Kidney (tissue), 14 donors: ENCODE measurements around the gene CYTH1. TPM values are rescaled to one million over a fixed set of nuclear protein-coding genes. Genes with fewer than 3 reads are reported as not detected.

Experiments
- DNase-seq, 5 donors: peaks; one replicate each; pipeline ENCODE4 v3.0.0-alpha.2; 2013 to 2020
- FAIRE-seq: peaks from 2 replicates; lab custom pipeline; 2012; peaks lifted over from hg19 to GRCh38; lab: Jason Lieb, UNC
- H3K27ac ChIP-seq, 2 donors: one replicate each; pipeline ENCODE4 v1.7.0; 2013; ENCODE audit warnings: low read depth in 2 of 2, low read length in 2 of 2, inconsistent platforms in 1 of 2
- H3K27me3 ChIP-seq: one replicate; pipeline ENCODE4 v1.7.1; 2013; ENCODE audit warnings: low read length, inconsistent platforms; ENCODE audit not compliant: control insufficient read depth, insufficient read depth
- H3K36me3 ChIP-seq, 3 donors: one replicate each; pipeline versions ENCODE4 v1.7.0 to v1.7.1; 2013; ENCODE audit warnings: low read length in 3 of 3, control low read depth in 1 of 3, inconsistent platforms in 1 of 3; ENCODE audit not compliant: insufficient read depth in 3 of 3, control insufficient read depth in 2 of 3
- H3K4me1 ChIP-seq, 3 donors: one replicate each; pipeline versions ENCODE4 v1.7.0 to v1.7.1; 2013; ENCODE audit warnings: low read length in 3 of 3, inconsistent platforms in 1 of 3, low read depth in 1 of 3; ENCODE audit not compliant: control insufficient read depth in 2 of 3, insufficient read depth in 2 of 3
- H3K4me3 ChIP-seq, 3 donors: one replicate each; pipeline versions ENCODE4 v1.7.0 to v1.8.1; 2013; ENCODE audit warnings: low read length in 3 of 3, control low read depth in 1 of 3, inconsistent platforms in 1 of 3
- H3K9ac ChIP-seq, 3 donors: one replicate each; pipeline versions ENCODE4 v1.7.0 to v1.7.1; 2013; ENCODE audit warnings: low read length in 3 of 3, control low read depth in 1 of 3, inconsistent platforms in 1 of 3
- H3K9me3 ChIP-seq, 3 donors: one replicate each; pipeline versions ENCODE4 v1.7.0 to v1.7.1; 2013; ENCODE audit warnings: low read length in 3 of 3, control low read depth in 1 of 3, inconsistent platforms in 1 of 3; ENCODE audit not compliant: control insufficient read depth in 2 of 3, insufficient read depth in 1 of 3
- CTCF ChIP-seq: IDR thresholded peaks from 3 replicates; pipeline ENCODE4 v1.5.1; 2012; ENCODE audit warnings: mild to moderate bottlenecking, moderate library complexity, borderline replicate concordance; ENCODE audit not compliant: insufficient read depth; ENCODE audit errors: extremely low read depth
- intact Hi-C: fragments of 100-400 bp; cut with DNase I; formaldehyde crosslinking; loops from one replicate; pipeline ENCODE4 v1.11.1; 2022
- polyA plus RNA-seq: library from polyadenylated mRNA; stranded (reverse); fragments of 350-450 nt; fragmentation: Illumina TruSeq; extraction: RNeasy Lipid Tissue Mini Kit (QIAGEN cat#74804); gene quantifications from one replicate; pipeline ENCODE4 v1.2.3, GENCODE V29; 2014; ENCODE audit warnings: low read depth, low replicate concordance; ENCODE audit not compliant: insufficient read depth
- total RNA-seq: library from RNA; stranded (reverse); fragmentation: NEBNext Ultra II Directional; extraction: Animal tissue kit (Norgen Biotek cat#: 25700); gene quantifications from one replicate; pipeline ENCODE4 v1.2.1, GENCODE V29; 2021
- donor health status: control.
- donor health status: control.
- donor health status: control.
- donor health status: control.
- donor health status: control.
- donor health status: DM: yes; HTN: yes; CAD: no.
- donor health status: Normal renal cell carcinoma (clear cell type).

The CYTH1 gene
- total and polyA plus RNA-seq, 2 donors from 2014 or later: 25.3 to 59.7 TPM

- Histone ChIP-seq H3K9ac (no peak overlapping the region), H3K27me3 (no peaks in the 10 kb centered on the region), H3K36me3 (peaks cover 0 to 33% (median 31%) of the 10 kb centered on the region in 3 donors), H3K4me1 (peaks cover 0 to 2% (median 0%) of the 10 kb centered on the region in 3 donors), H3K9me3 (no peaks in the 10 kb centered on the region), H3K27ac (no peak overlapping the region), H3K4me3 (no peak overlapping the region)
- DNase-seq: no peak
- intact Hi-C loops: no loop called here
- no peak for TF ChIP-seq CTCF
- FAIRE-seq: no peak
Observed at GRCh38 chr17:78679495-78680395, 102.3 kb downstream of the CYTH1 start.

GRCh38 chr17:78678711-78679110 is 103.4 kb downstream of the CYTH1 start:
- DNase-seq (no peak), FAIRE-seq (no peak)
- Histone ChIP-seq H3K9me3 (no peaks in the 10 kb centered on the region), H3K27me3 (no peaks in the 10 kb centered on the region), H3K4me3 (no peak overlapping the region), H3K27ac (no peak overlapping the region), H3K36me3 (peaks cover 0 to 33% (median 28%) of the 10 kb centered on the region in 3 donors), H3K9ac (no peak overlapping the region), H3K4me1 (peaks cover 0 to 2% (median 0%) of the 10 kb centered on the region in 3 donors)
- TF ChIP-seq CTCF: no peak
- intact Hi-C loops: no loop called here

- H3K9ac ChIP-seq: no peak overlapping the region
- DNase-seq: no peak
- H3K27me3 ChIP-seq: no peaks in the 10 kb centered on the region
- no peak for FAIRE-seq
- peaks cover 0 to 2% (median 0%) of the 10 kb centered on the region in 3 donors for H3K4me1 ChIP-seq
- no peak for TF ChIP-seq CTCF
- H3K9me3 ChIP-seq: no peaks in the 10 kb centered on the region
- peaks cover 0 to 35% (median 29%) of the 10 kb centered on the region in 3 donors for H3K36me3 ChIP-seq
- intact Hi-C loops: no loop called here
- H3K4me3 ChIP-seq: no peak overlapping the region
- H3K27ac ChIP-seq: no peak overlapping the region
Observed at GRCh38 chr17:78678222-78678557, 103.9 kb downstream of the CYTH1 start.
